H9 (cell line): ENCODE results near the gene MAP2K7. TPM values are rescaled to one million over a fixed set of nuclear protein-coding genes. Genes with fewer than 3 reads are reported as not detected.

Experiments
- DNase-seq: peaks from one replicate; pipeline ENCODE4 v3.0.0-alpha.2; 2017
- H2AFZ ChIP-seq: one replicate; pipeline ENCODE4 v1.6.1; 2013; ENCODE audit warnings: mild to moderate bottlenecking, low read length, control low read depth, moderate library complexity
- H2AK5ac ChIP-seq: 2 replicates; pipeline ENCODE4 v1.6.1; 2013; ENCODE audit warnings: low read length, control low read depth, mixed read lengths; ENCODE audit not compliant: insufficient read length
- H2BK120ac ChIP-seq: one replicate; pipeline ENCODE4 v1.6.1; 2013; ENCODE audit warnings: low read depth, mild to moderate bottlenecking, low read length, control low read depth, inconsistent platforms; ENCODE audit not compliant: poor library complexity, severe bottlenecking
- H2BK12ac ChIP-seq: 2 replicates; pipeline ENCODE4 v1.6.1; 2013; ENCODE audit warnings: low read length, control low read depth, mixed read lengths, low read depth; ENCODE audit not compliant: insufficient read length
- H2BK15ac ChIP-seq: 2 replicates; pipeline ENCODE4 v1.6.1; 2013; ENCODE audit warnings: low read depth, low read length, control low read depth
- H2BK20ac ChIP-seq: one replicate; pipeline ENCODE4 v1.6.1; 2013; ENCODE audit warnings: low read depth, mild to moderate bottlenecking, low read length, control low read depth, inconsistent platforms; ENCODE audit not compliant: poor library complexity, severe bottlenecking
- H2BK5ac ChIP-seq: 2 replicates; pipeline ENCODE4 v1.6.1; 2013; ENCODE audit warnings: low read length, control low read depth, mixed read lengths; ENCODE audit not compliant: insufficient read length
- H3K14ac ChIP-seq: 2 replicates; pipeline ENCODE4 v1.6.1; 2013; ENCODE audit warnings: low read length, control low read depth; ENCODE audit not compliant: insufficient read depth
- H3K18ac ChIP-seq: 2 replicates; pipeline ENCODE4 v1.6.1; 2013; ENCODE audit warnings: low read depth, mild to moderate bottlenecking, mixed read lengths, low read length, control low read depth; ENCODE audit not compliant: insufficient read length
- H3K23ac ChIP-seq: 2 replicates; pipeline ENCODE4 v1.6.1; 2013; ENCODE audit warnings: low read length, control low read depth, mixed read lengths, low read depth; ENCODE audit not compliant: insufficient read length
- H3K23me2 ChIP-seq: 2 replicates; pipeline ENCODE4 v1.6.1; 2013; ENCODE audit warnings: low read depth, mild to moderate bottlenecking, mixed read lengths, low read length, control low read depth; ENCODE audit not compliant: insufficient read length, poor library complexity, severe bottlenecking
- H3K27ac ChIP-seq: 2 replicates; pipeline ENCODE4 v1.5.1; 2013; ENCODE audit warnings: low read length, control low read depth, mixed read lengths, low read depth; ENCODE audit not compliant: insufficient read length
- H3K27me3 ChIP-seq: 2 replicates; pipeline ENCODE4 v1.6.1; 2013; ENCODE audit warnings: low read length, control low read depth, inconsistent platforms; ENCODE audit not compliant: insufficient read depth
- H3K4ac ChIP-seq: 2 replicates; pipeline ENCODE4 v1.6.1; 2013; ENCODE audit warnings: low read depth, mild to moderate bottlenecking, control low read depth, inconsistent platforms, low read length, moderate library complexity
- H3K4me1 ChIP-seq: 2 replicates; pipeline ENCODE4 v1.6.1; 2013; ENCODE audit warnings: low read length, control low read depth, inconsistent platforms; ENCODE audit not compliant: insufficient read depth
- H3K4me2 ChIP-seq: 2 replicates; pipeline ENCODE4 v1.6.1; 2013; ENCODE audit warnings: low read length, control low read depth, mixed read lengths; ENCODE audit not compliant: insufficient read length, insufficient read depth
- H3K56ac ChIP-seq: 2 replicates; pipeline ENCODE4 v1.6.1; 2013; ENCODE audit warnings: low read depth, mild to moderate bottlenecking, mixed read lengths, low read length, control low read depth; ENCODE audit not compliant: insufficient read length
- H3K79me1 ChIP-seq: 2 replicates; pipeline ENCODE4 v1.6.1; 2013; ENCODE audit warnings: low read depth, mild to moderate bottlenecking, moderate library complexity, low read length, control low read depth, inconsistent platforms; ENCODE audit not compliant: insufficient read depth, poor library complexity, severe bottlenecking
- H3K79me2 ChIP-seq: 2 replicates; pipeline ENCODE4 v1.6.1; 2013; ENCODE audit warnings: low read length, control low read depth, inconsistent platforms; ENCODE audit not compliant: insufficient read depth
- H3K9ac ChIP-seq: 2 replicates; pipeline ENCODE4 v1.6.1; 2013; ENCODE audit warnings: low read length, control low read depth, mixed read lengths; ENCODE audit not compliant: insufficient read length; ENCODE audit errors: extremely low read depth
- H3K9me3 ChIP-seq: one replicate; pipeline ENCODE4 v1.6.1; 2013; ENCODE audit warnings: low read depth, low read length, inconsistent platforms; ENCODE audit not compliant: control insufficient read depth
- H3T11ph ChIP-seq: one replicate; pipeline ENCODE4 v1.6.1; 2013; ENCODE audit warnings: mild to moderate bottlenecking, low read length, control low read depth, inconsistent platforms
- H4K20me1 ChIP-seq: one replicate; pipeline ENCODE4 v1.6.1; 2013; ENCODE audit not compliant: control insufficient read depth, insufficient read length, insufficient read depth
- H4K5ac ChIP-seq: 2 replicates; pipeline ENCODE4 v1.6.1; 2013; ENCODE audit warnings: low read depth, mild to moderate bottlenecking, mixed read lengths, low read length, control low read depth; ENCODE audit not compliant: insufficient read length
- H4K8ac ChIP-seq: replicated peaks from 2 replicates; pipeline ENCODE4 v1.6.1; 2013; ENCODE audit warnings: low read length, control low read depth, mixed read lengths, low read depth; ENCODE audit not compliant: insufficient read length
- H4K91ac ChIP-seq: 2 replicates; pipeline ENCODE4 v1.6.1; 2013; ENCODE audit warnings: low read depth, mild to moderate bottlenecking, moderate library complexity, mixed read lengths, low read length, control low read depth; ENCODE audit not compliant: insufficient read length
- H3K27ac Mint-ChIP-seq, 3 experiments: 2 replicates in 2 of 3; 3 replicates in 1 of 3; pipeline ENCODE4 v1.8.0; 2020 to 2021; ENCODE audit warnings: mixed read lengths in 3 of 3, mild to moderate bottlenecking in 1 of 3, moderate library complexity in 1 of 3
- H3K27me3 Mint-ChIP-seq: 2 replicates; pipeline ENCODE4 v1.8.0; 2021; ENCODE audit warnings: low read depth, mild to moderate bottlenecking, moderate library complexity, mixed read lengths
- H3K36me3 Mint-ChIP-seq, 3 experiments: 2 replicates in 2 of 3; 3 replicates in 1 of 3; pipeline ENCODE4 v1.8.0; 2020 to 2021; ENCODE audit warnings: low read depth in 3 of 3, mixed read lengths in 3 of 3; ENCODE audit not compliant: insufficient read depth in 1 of 3
- H3K4me1 Mint-ChIP-seq, 2 experiments: 2 replicates each; pipeline ENCODE4 v1.8.0; 2020; ENCODE audit warnings: mixed read lengths in 2 of 2
- H3K4me3 Mint-ChIP-seq, 2 experiments: 2 replicates in 1 of 2; 3 replicates in 1 of 2; pipeline ENCODE4 v1.8.0; 2020 to 2021; ENCODE audit warnings: mild to moderate bottlenecking in 2 of 2, mixed read lengths in 2 of 2, moderate library complexity in 1 of 2
- H3K9me3 Mint-ChIP-seq, 2 experiments: 2 replicates in 1 of 2; 3 replicates in 1 of 2; pipeline ENCODE4 v1.8.0; 2020; ENCODE audit warnings: mild to moderate bottlenecking in 2 of 2, mixed read lengths in 2 of 2, moderate library complexity in 1 of 2
- CTCF ChIP-seq: fragments of 200-600 bp; sonication (generic); conservative IDR thresholded peaks from 3 replicates; pipeline ENCODE4 v1.8.0; 2021; ENCODE audit warnings: antibody characterized with exemption, mild to moderate bottlenecking
- WGBS: extraction: QIAGEN DNeasy Blood & Tissue Kit; methylation state at CpG from one replicate; pipeline ENCODE4 v1.1.7; 2013; ENCODE audit warnings: missing lambda C conversion rate, low lambda C conversion rate, mixed read lengths; ENCODE audit not compliant: insufficient read length; ENCODE audit errors: extremely low coverage; 5-methylcytosine and 5-hydroxymethylcytosine counted together
- total RNA-seq: library from RNA; stranded (reverse); gene quantifications from 2 replicates; pipeline ENCODE4 v1.2.1, GENCODE V29; 2021

The MAP2K7 gene
- total RNA-seq, 1 experiment from 2014 or later, result 48.1 TPM

DNA sequence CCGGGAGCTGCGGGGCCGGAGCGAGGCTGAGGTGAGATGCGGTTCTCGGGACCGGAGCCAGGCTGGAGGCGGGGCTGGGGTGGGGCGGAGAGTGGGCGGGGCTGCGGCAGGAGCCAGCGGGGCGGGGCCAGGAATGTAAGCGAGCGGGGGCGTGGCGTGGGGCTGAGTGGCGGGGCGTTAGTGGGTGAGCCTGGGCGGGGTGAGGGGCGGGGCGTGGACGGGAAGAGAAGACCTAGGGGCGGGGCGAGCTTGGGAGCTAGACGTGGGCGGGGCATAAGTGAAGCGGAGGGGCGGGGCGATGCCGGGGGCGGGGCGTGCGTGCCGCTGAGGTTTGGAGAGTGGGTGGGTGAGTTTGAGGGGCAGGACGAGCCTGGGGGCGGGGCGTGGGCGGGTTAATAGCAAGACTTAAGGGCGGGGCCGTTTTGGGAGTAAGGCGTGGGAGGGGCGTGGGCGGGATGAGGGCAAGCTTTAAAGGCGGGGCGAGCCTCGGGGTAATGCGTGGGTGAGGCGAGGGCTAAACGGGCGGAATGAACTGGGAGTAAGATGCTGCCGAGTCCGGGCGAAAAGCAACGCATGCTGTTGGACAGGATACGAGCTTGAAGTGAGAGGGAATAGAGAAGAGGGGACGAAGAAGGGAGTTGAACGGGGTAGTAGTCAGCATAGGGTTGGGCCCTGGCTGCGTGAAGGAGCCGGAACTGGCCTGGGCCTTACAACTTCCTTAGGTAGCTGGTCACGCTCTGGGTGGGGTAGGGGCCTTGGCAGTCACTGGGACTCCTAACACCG, 17.0 kb downstream of the MAP2K7 start:
- H3K79me1 ChIP-seq, result no peaks in the 10 kb centered on the region
- H2BK20ac ChIP-seq, result no peak overlapping the region
- H3K27ac Mint-ChIP-seq, result peak overlapping the region in 2 of 3 experiments; percentile 89 to 95; a peak in 4 of 7 replicates
- no peak overlapping the region for H3K4ac ChIP-seq
- no peaks in the 10 kb centered on the region for H3K79me2 ChIP-seq
- no peak overlapping the region for H3T11ph ChIP-seq
- H3K56ac ChIP-seq, result no peak overlapping the region
- peaks cover 11% of the 10 kb centered on the region; the same call in 1 of the 2 replicates for H3K27me3 ChIP-seq
- H4K20me1 ChIP-seq, result no peaks in the 10 kb centered on the region
- H3K4me1 ChIP-seq, result no peaks in the 10 kb centered on the region
- WGBS, result no CpG with 5 or more reads among the region's 62 CpGs
- no peak overlapping the region for H2BK12ac ChIP-seq
- peaks cover 17% of the 10 kb centered on the region for H3K23me2 ChIP-seq
- H2BK120ac ChIP-seq, result no peak overlapping the region
- H3K4me2 ChIP-seq, result peak overlapping the region; percentile 63
- no peak overlapping the region for H2AK5ac ChIP-seq
- peaks cover 7 to 13% (median 12%) of the 10 kb centered on the region in 3 experiments; a peak in 5 of 7 replicates for H3K36me3 Mint-ChIP-seq
- no peak overlapping the region for H2AFZ ChIP-seq
- no peak overlapping the region for H4K91ac ChIP-seq
- no peak overlapping the region; the same call in 1 of the 2 replicates for H3K14ac ChIP-seq
- no peak overlapping the region for H4K5ac ChIP-seq
- H2BK5ac ChIP-seq, result no peak overlapping the region
- no peaks in the 10 kb centered on the region for H3K9me3 ChIP-seq
- no peak overlapping the region for H2BK15ac ChIP-seq
- peak overlapping the region; percentile 12 for H3K18ac ChIP-seq
- H3K4me1 Mint-ChIP-seq, result peaks cover 19 to 26% of the 10 kb centered on the region in 2 experiments
- H3K27ac ChIP-seq, result no peak overlapping the region
- no peaks in the 10 kb centered on the region; a peak in 1 of 5 replicates for H3K9me3 Mint-ChIP-seq
- no peak overlapping the region for H3K9ac ChIP-seq
- H3K27me3 Mint-ChIP-seq, result peaks cover 37% of the 10 kb centered on the region
- peak; percentile 97 for DNase-seq
- peak overlapping the region; percentile 67 to 84 for H3K4me3 Mint-ChIP-seq
- no peak overlapping the region for H3K23ac ChIP-seq
- TF ChIP-seq CTCF, result no peak
- no peak overlapping the region for H4K8ac ChIP-seq
